ENCODE results near the gene NID1. TPM values are rescaled to one million over a fixed set of nuclear protein-coding genes. Genes with fewer than 3 reads are reported as not detected.
A peak's percentile ranks its signal among the peaks of the same experiment; 100 is the strongest.

The NID1 gene
- total and polyA plus RNA-seq, 10 donors = 6.8 to 178 (median 81.2) TPM

GRCh38 chr1:235953801-235954200 lies 111.1 kb downstream of the NID1 start:
- intact Hi-C loops (cut with DNase I; ENCODE audit: low total_unique reads) = no loop called here
- peaks cover 29 to 72% (median 53%) of the 10 kb centered on the region in 6 donors for H3K4me1 ChIP-seq
- TF ChIP-seq POLR2A (IDR thresholded peaks at IDR 0.05) (no peak), CTCF (IDR thresholded peaks at IDR 0.05 in 8 of 11, conservative IDR thresholded peaks at IDR 0.05 in 3 of 11) (no peak), POLR2AphosphoS5 (IDR thresholded peaks at IDR 0.05) (no peak)
- no peaks in the 10 kb centered on the region for H3K36me3 ChIP-seq
- DNase-seq = no peak
- WGBS, 5 donors = 90 to 95% (median 93%) methylated on average over 2 of the region's 2 CpGs
- peak overlapping the region; percentile 49 to 90 (median 80) for H3K27ac ChIP-seq
- H3K4me3 ChIP-seq = peak overlapping the region in 1 of 8 donors; percentile 40
- no peaks in the 10 kb centered on the region for H3K9me3 ChIP-seq
- H3K27me3 ChIP-seq (replicated peaks in 1 of 7) = no peaks in the 10 kb centered on the region

- Histone ChIP-seq H3K4me3 (no peak overlapping the region), H3K9me3 (no peaks in the 10 kb centered on the region), H3K36me3 (no peaks in the 10 kb centered on the region), H3K4me1 (peaks cover 35 to 80% (median 60%) of the 10 kb centered on the region in 6 donors), H3K27me3 (replicated peaks in 1 of 7) (no peaks in the 10 kb centered on the region), H3K27ac (peak overlapping the region in 6 of 8 donors; percentile 72 to 90 (median 82))
- no peak for DNase-seq
- TF ChIP-seq POLR2A (IDR thresholded peaks at IDR 0.05) (no peak), CTCF (IDR thresholded peaks at IDR 0.05 in 8 of 11, conservative IDR thresholded peaks at IDR 0.05 in 3 of 11) (no peak), POLR2AphosphoS5 (IDR thresholded peaks at IDR 0.05) (no peak)
- intact Hi-C loops (cut with DNase I; ENCODE audit: low total_unique reads) = no loop called here
- 69 to 79% (median 70%) methylated on average over 4 of the region's 4 CpGs for WGBS, 5 donors
These were observed 111.8 kb downstream of the NID1 start for GRCh38 chr1:235952950-235953615.

DNA sequence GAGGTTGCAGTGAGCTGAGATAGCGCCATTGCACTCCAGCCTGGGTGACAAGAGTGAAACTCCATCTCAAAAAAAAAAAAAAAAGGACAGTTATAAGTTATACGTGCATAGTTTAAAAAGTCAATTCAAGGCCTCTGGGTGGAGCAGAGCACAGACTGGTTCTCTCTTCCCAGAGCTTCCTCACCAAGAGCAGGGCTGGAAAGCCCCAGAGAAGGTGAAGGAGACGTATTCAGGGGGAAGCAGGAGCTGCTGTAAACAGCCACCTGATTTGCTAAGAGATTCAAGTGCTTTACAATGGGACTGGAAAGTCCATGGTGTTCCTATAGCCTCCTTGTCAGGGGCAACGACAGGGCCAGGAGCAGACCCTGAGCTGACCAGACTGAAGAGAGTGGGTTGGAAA lies 113.2 kb downstream of the NID1 start:
- 65 to 72% (median 67%) methylated on average over 4 of the region's 4 CpGs for WGBS, 5 donors
- intact Hi-C loops (cut with DNase I; ENCODE audit: low total_unique reads) = no loop called here
- peak overlapping the region in 3 of 8 donors; percentile 81 to 90 (median 85) for H3K27ac ChIP-seq

More for the DNA sequence above, 113.2 kb downstream of the NID1 start:
- H3K36me3 ChIP-seq = no peaks in the 10 kb centered on the region
- no peaks in the 10 kb centered on the region for H3K27me3 ChIP-seq (replicated peaks in 1 of 7)
- TF ChIP-seq POLR2AphosphoS5 (IDR thresholded peaks at IDR 0.05) (no peak), CTCF (IDR thresholded peaks at IDR 0.05 in 8 of 11, conservative IDR thresholded peaks at IDR 0.05 in 3 of 11) (no peak), POLR2A (IDR thresholded peaks at IDR 0.05) (no peak)
- H3K9me3 ChIP-seq = no peaks in the 10 kb centered on the region
- no peak overlapping the region for H3K4me3 ChIP-seq
- DNase-seq = no peak
- peaks cover 40 to 94% (median 75%) of the 10 kb centered on the region in 6 donors for H3K4me1 ChIP-seq

Data from spleen (tissue), 11 donors.